PC-3 (cell line): Measurements from ENCODE around the gene KRT83.

Source experiments
- CTCF ChIP-seq: fragments of 300-600 bp; sonication (generic); conservative IDR thresholded peaks from 2 replicates; pipeline ENCODE4 v1.5.1; 2017; ENCODE audit warnings: antibody characterized with exemption, low read depth, mild to moderate bottlenecking, low read length
- EZH2 ChIP-seq: fragments of 300-600 bp; sonication (generic); IDR thresholded peaks from one replicate; pipeline ENCODE4 v1.6.1; 2017; ENCODE audit warnings: antibody characterized with exemption, mild to moderate bottlenecking, low read length; ENCODE audit not compliant: unreplicated experiment
- EZH2phosphoT487 ChIP-seq: fragments of 300-600 bp; sonication (generic); IDR thresholded peaks from 2 replicates; pipeline ENCODE4 v1.6.1; 2018; ENCODE audit warnings: mild to moderate bottlenecking, antibody characterized with exemption, low read length, borderline replicate concordance

GRCh38 chr12:52337054-52337453, 15.9 kb upstream of the KRT83 start:
- no peak for TF ChIP-seq CTCF
- no peak for TF ChIP-seq EZH2
- TF ChIP-seq EZH2phosphoT487, result no peak
